Activated CD8-positive, alpha-beta memory T cell treated with anti-CD3 and anti-CD28 coated beads, Interleukin-2, amount 10 ng/mL, durations not matched to agents 7 days and 5 days (primary cell): ENCODE measurements around the gene PTPRG. TPM values are rescaled to one million over a fixed set of nuclear protein-coding genes. Genes with fewer than 3 reads are reported as not detected.
"Not testable (repeated sequence)": the region's sequence is repeated elsewhere in the genome, so short reads cannot be mapped to it uniquely, and the experiment has no call there.

ENCODE experiments used
- ATAC-seq: fragments of 150-1000 bp; cut with Tn5 transposase; one replicate; pipeline ENCODE4 v1.10.0; 2021; ENCODE audit warnings: moderate library complexity
- CTCF ChIA-PET: fragments of 350-600 bp; sonication (Branson Sonifier 250); formaldehyde crosslinking; loops from one replicate; lab custom pipeline; 2021; ENCODE audit warnings: antibody characterized with exemption; lab: Charles Lee
- DNase-seq: peaks from one replicate; pipeline ENCODE4 v3.0.0-alpha.2; 2020
- H3K27ac Mint-ChIP-seq: one replicate; pipeline ENCODE4 v1.8.0; 2021; ENCODE audit warnings: mild to moderate bottlenecking, mixed read lengths
- H3K27me3 Mint-ChIP-seq: one replicate; pipeline ENCODE4 v1.8.0; 2021; ENCODE audit warnings: mixed read lengths
- H3K36me3 Mint-ChIP-seq: one replicate; pipeline ENCODE4 v1.8.0; 2021; ENCODE audit warnings: mild to moderate bottlenecking, mixed read lengths
- H3K4me1 Mint-ChIP-seq: one replicate; pipeline ENCODE4 v1.8.0; 2021; ENCODE audit warnings: mixed read lengths
- H3K4me3 Mint-ChIP-seq: one replicate; pipeline ENCODE4 v1.8.0; 2021; ENCODE audit warnings: mild to moderate bottlenecking, moderate library complexity, mixed read lengths
- H3K9me3 Mint-ChIP-seq: one replicate; pipeline ENCODE4 v1.8.0; 2022; ENCODE audit warnings: low read depth, mixed read lengths
- total RNA-seq, 2 experiments: library from RNA; stranded (reverse); gene quantifications; one replicate each; pipeline ENCODE4 v1.2.3, GENCODE V29; 2021

The PTPRG gene
- total RNA-seq, 2 experiments from 2014 or later: 0.21 TPM; not detected in 1

GRCh38 chr3:61733000-61733399, 171.6 kb downstream of the PTPRG start:
- no peaks in the 10 kb centered on the region for H3K36me3 Mint-ChIP-seq
- no peaks in the 10 kb centered on the region for H3K27me3 Mint-ChIP-seq
- H3K4me1 Mint-ChIP-seq: no peaks in the 10 kb centered on the region
- no peak for DNase-seq
- ATAC-seq: no peak
- H3K27ac Mint-ChIP-seq: no peak overlapping the region
- CTCF ChIA-PET: no interaction called here
- no peak overlapping the region for H3K4me3 Mint-ChIP-seq
- H3K9me3 Mint-ChIP-seq: peaks cover 4% of the 10 kb centered on the region

GRCh38 chr3:61733876-61734275, 172.5 kb downstream of the PTPRG start:
- DNase-seq (no peak), ATAC-seq (no peak)
- H3K4me1 Mint-ChIP-seq: no peaks in the 10 kb centered on the region
- no peaks in the 10 kb centered on the region for H3K27me3 Mint-ChIP-seq
- H3K4me3 Mint-ChIP-seq: no peak overlapping the region
- H3K9me3 Mint-ChIP-seq: peaks cover 3% of the 10 kb centered on the region
- no peak overlapping the region for H3K27ac Mint-ChIP-seq
- H3K36me3 Mint-ChIP-seq: no peaks in the 10 kb centered on the region
- CTCF ChIA-PET: no interaction called here

GRCh38 chr3:61734749-61735686, 173.6 kb downstream of the PTPRG start:
- Mint-ChIP-seq H3K9me3 (peaks cover 2% of the 10 kb centered on the region), H3K27me3 (no peaks in the 10 kb centered on the region), H3K4me1 (no peaks in the 10 kb centered on the region), H3K27ac (no peak overlapping the region), H3K4me3 (no peak overlapping the region), H3K36me3 (no peaks in the 10 kb centered on the region)
- DNase-seq (no peak), ATAC-seq (no peak)
- CTCF ChIA-PET: no interaction called here

- H3K4me3 Mint-ChIP-seq: no peak overlapping the region
- no peaks in the 10 kb centered on the region for H3K4me1 Mint-ChIP-seq
- H3K27me3 Mint-ChIP-seq: no peaks in the 10 kb centered on the region
- ATAC-seq (no peak), DNase-seq (no peak)
- no peak overlapping the region for H3K27ac Mint-ChIP-seq
- no peaks in the 10 kb centered on the region for H3K9me3 Mint-ChIP-seq
- CTCF ChIA-PET: no interaction called here
- H3K36me3 Mint-ChIP-seq: no peaks in the 10 kb centered on the region
These were observed 175.1 kb downstream of the PTPRG start for GRCh38 chr3:61736506-61736905.

- DNase-seq (no peak), ATAC-seq (no peak)
- no peak overlapping the region for H3K4me3 Mint-ChIP-seq
- no peak overlapping the region for H3K27ac Mint-ChIP-seq
- H3K27me3 Mint-ChIP-seq: no peaks in the 10 kb centered on the region
- CTCF ChIA-PET: no interaction called here
- no peaks in the 10 kb centered on the region for H3K36me3 Mint-ChIP-seq
- H3K4me1 Mint-ChIP-seq: no peaks in the 10 kb centered on the region
- H3K9me3 Mint-ChIP-seq: no peaks in the 10 kb centered on the region
These were observed 178.3 kb downstream of the PTPRG start for GRCh38 chr3:61739640-61740039.

GRCh38 chr3:61740494-61740893, 179.1 kb downstream of the PTPRG start:
- Mint-ChIP-seq H3K4me1 (no peaks in the 10 kb centered on the region), H3K27ac (no peak overlapping the region), H3K9me3 (peaks cover 2% of the 10 kb centered on the region), H3K4me3 (no peak overlapping the region), H3K27me3 (no peaks in the 10 kb centered on the region), H3K36me3 (no peaks in the 10 kb centered on the region)
- no peak for ATAC-seq
- no peak for DNase-seq
- CTCF ChIA-PET: no interaction called here

- Mint-ChIP-seq H3K9me3 (peaks cover 4% of the 10 kb centered on the region), H3K4me1 (no peaks in the 10 kb centered on the region), H3K36me3 (no peaks in the 10 kb centered on the region), H3K4me3 (no peak overlapping the region), H3K27ac (no peak overlapping the region), H3K27me3 (no peaks in the 10 kb centered on the region)
- CTCF ChIA-PET: no interaction called here
- ATAC-seq (no peak), DNase-seq (no peak)
These were observed 180.2 kb downstream of the PTPRG start for GRCh38 chr3:61741551-61741950.

GRCh38 chr3:61742006-61742405, 180.6 kb downstream of the PTPRG start:
- ATAC-seq (no peak), DNase-seq (no peak)
- no peak overlapping the region for H3K4me3 Mint-ChIP-seq
- CTCF ChIA-PET: no interaction called here
- H3K4me1 Mint-ChIP-seq: no peaks in the 10 kb centered on the region
- H3K36me3 Mint-ChIP-seq: no peaks in the 10 kb centered on the region
- H3K27ac Mint-ChIP-seq: no peak overlapping the region
- H3K27me3 Mint-ChIP-seq: no peaks in the 10 kb centered on the region
- peaks cover 4% of the 10 kb centered on the region for H3K9me3 Mint-ChIP-seq

- H3K4me1 Mint-ChIP-seq: no peaks in the 10 kb centered on the region
- H3K27me3 Mint-ChIP-seq: no peaks in the 10 kb centered on the region
- CTCF ChIA-PET: no interaction called here
- H3K27ac Mint-ChIP-seq: no peak overlapping the region
- ATAC-seq (no peak), DNase-seq (no peak)
- H3K4me3 Mint-ChIP-seq: no peak overlapping the region
- H3K36me3 Mint-ChIP-seq: no peaks in the 10 kb centered on the region
- peaks cover 4% of the 10 kb centered on the region for H3K9me3 Mint-ChIP-seq
These were observed 181.7 kb downstream of the PTPRG start for GRCh38 chr3:61743067-61743466.

- ATAC-seq (no peak), DNase-seq (no peak)
- no peak overlapping the region for H3K27ac Mint-ChIP-seq
- CTCF ChIA-PET: no interaction called here
- no peaks in the 10 kb centered on the region for H3K4me1 Mint-ChIP-seq
- H3K27me3 Mint-ChIP-seq: no peaks in the 10 kb centered on the region
- H3K36me3 Mint-ChIP-seq: no peaks in the 10 kb centered on the region
- no peak overlapping the region for H3K4me3 Mint-ChIP-seq
- H3K9me3 Mint-ChIP-seq: peaks cover 4% of the 10 kb centered on the region
These were observed 182.4 kb downstream of the PTPRG start for GRCh38 chr3:61743686-61744242.

GRCh38 chr3:61748288-61748687, 186.9 kb downstream of the PTPRG start:
- H3K4me3 Mint-ChIP-seq: no peak overlapping the region
- ATAC-seq: no peak
- no peak overlapping the region for H3K27ac Mint-ChIP-seq

GRCh38 chr3:61750766-61751165, 189.4 kb downstream of the PTPRG start:
- no peaks in the 10 kb centered on the region for H3K27me3 Mint-ChIP-seq
- H3K36me3 Mint-ChIP-seq: no peaks in the 10 kb centered on the region
- H3K4me3 Mint-ChIP-seq: no peak overlapping the region
- no peaks in the 10 kb centered on the region for H3K9me3 Mint-ChIP-seq
- no peaks in the 10 kb centered on the region for H3K4me1 Mint-ChIP-seq
- DNase-seq (no peak), ATAC-seq (no peak)
- H3K27ac Mint-ChIP-seq: no peak overlapping the region
- CTCF ChIA-PET: no interaction called here

More at GRCh38 chr3:61748288-61748687, 186.9 kb downstream of the PTPRG start:
- no peak for DNase-seq
- CTCF ChIA-PET: no interaction called here
- no peaks in the 10 kb centered on the region for H3K27me3 Mint-ChIP-seq
- no peaks in the 10 kb centered on the region for H3K36me3 Mint-ChIP-seq
- no peaks in the 10 kb centered on the region for H3K4me1 Mint-ChIP-seq
- peaks cover 4% of the 10 kb centered on the region for H3K9me3 Mint-ChIP-seq

GRCh38 chr3:61758839-61759238, 197.5 kb downstream of the PTPRG start:
- no peaks in the 10 kb centered on the region for H3K36me3 Mint-ChIP-seq
- H3K4me3 Mint-ChIP-seq: no peak overlapping the region
- no peaks in the 10 kb centered on the region for H3K27me3 Mint-ChIP-seq
- CTCF ChIA-PET: no interaction called here
- H3K9me3 Mint-ChIP-seq: no peaks in the 10 kb centered on the region
- no peaks in the 10 kb centered on the region for H3K4me1 Mint-ChIP-seq
- ATAC-seq (no peak), DNase-seq (no peak)
- no peak overlapping the region for H3K27ac Mint-ChIP-seq

GRCh38 chr3:61760783-61761182, 199.4 kb downstream of the PTPRG start:
- H3K36me3 Mint-ChIP-seq, H3K27me3 Mint-ChIP-seq, ATAC-seq, H3K27ac Mint-ChIP-seq, CTCF ChIA-PET, H3K9me3 Mint-ChIP-seq, DNase-seq, H3K4me3 Mint-ChIP-seq, H3K4me1 Mint-ChIP-seq: not testable (repeated sequence)
